ENCODE results near the gene PALLD. TPM values are rescaled to one million over a fixed set of nuclear protein-coding genes. Genes with fewer than 3 reads are reported as not detected.

Gene PALLD
- total RNA-seq, 1 experiment from 2014 or later, result 23.7 TPM

- TF ChIP-seq E2F1 (CRISPR knock-in tag; IDR thresholded peaks at IDR 0.05) (no peak), MLX (CRISPR knock-in tag; IDR thresholded peaks at IDR 0.05) (no peak)
These were observed 146.9 kb downstream of the PALLD start (continued) for GRCh38 chr4:168643796-168644159.

- no peak overlapping the region for H3K27ac Mint-ChIP-seq
- DNase-seq (ENCODE audit: low spot score) (no peak), ATAC-seq (no peak)
- H3K4me3 Mint-ChIP-seq, result no peak overlapping the region
- H3K4me1 Mint-ChIP-seq, result peaks cover 17% of the 10 kb centered on the region
- TF ChIP-seq ATF3 (CRISPR knock-in tag; conservative IDR thresholded peaks at IDR 0.05), result no peak
- no peak for TF ChIP-seq CTCF (IDR thresholded peaks at IDR 0.05)
- TF ChIP-seq RORB (CRISPR knock-in tag; IDR thresholded peaks at IDR 0.05), result no peak
- TF ChIP-seq CREM (CRISPR knock-in tag; IDR thresholded peaks at IDR 0.05), result no peak
- TF ChIP-seq ZNF317 (CRISPR knock-in tag; IDR thresholded peaks at IDR 0.05; ENCODE audit: borderline replicate concordance, low read depth), result no peak
- TF ChIP-seq AFF4 (CRISPR knock-in tag; IDR thresholded peaks at IDR 0.05; ENCODE audit: borderline replicate concordance), result no peak
- no peak for TF ChIP-seq TEAD4 (CRISPR knock-in tag; IDR thresholded peaks at IDR 0.05)
- TF ChIP-seq GTF2I (CRISPR knock-in tag; conservative IDR thresholded peaks at IDR 0.05), result no peak
- TF ChIP-seq ZNF671 (CRISPR knock-in tag; IDR thresholded peaks at IDR 0.05), result no peak
- no peak for TF ChIP-seq ZNF281 (CRISPR knock-in tag; IDR thresholded peaks at IDR 0.05)
- TF ChIP-seq NR2C2 (CRISPR knock-in tag; IDR thresholded peaks at IDR 0.05), result no peak
- TF ChIP-seq GRHL2 (CRISPR knock-in tag; IDR thresholded peaks at IDR 0.05; ENCODE audit: insufficient replicate concordance, severe bottlenecking), result no peak
- TF ChIP-seq STAT6 (CRISPR knock-in tag; conservative IDR thresholded peaks at IDR 0.05; ENCODE audit: low read depth), result no peak
- H3K9me3 Mint-ChIP-seq, result no peaks in the 10 kb centered on the region
- H3K36me3 Mint-ChIP-seq, result no peaks in the 10 kb centered on the region
- CTCF ChIA-PET, result interaction anchor here (2.6 kb wide), 1 partner anchor 276 kb away, joined by 8 read pairs; no protein-coding TSS in a partner anchor
- no peaks in the 10 kb centered on the region for H3K27me3 Mint-ChIP-seq (ENCODE audit: low read depth)
- POLR2A ChIA-PET, result no interaction called here
These were observed 149.3 kb downstream of the PALLD start for GRCh38 chr4:168646001-168646768.

Measured in WTC11 (cell line).